CD4-positive, alpha-beta T cell (primary cell): ENCODE results near the gene PRKAG1. TPM values are rescaled to one million over a fixed set of nuclear protein-coding genes. Genes with fewer than 3 reads are reported as not detected.

Source experiments
- ATAC-seq: fragments of 200-7000 bp; cut with Tn5 transposase; one replicate; pipeline ENCODE4 v1.10.0; 2022; ENCODE audit warnings: mild to moderate bottlenecking; ENCODE audit not compliant: poor library complexity
- CTCF ChIA-PET: fragments of 350-600 bp; sonication (Branson Sonifier 250); formaldehyde crosslinking; loops from one replicate; lab custom pipeline; 2021; ENCODE audit warnings: antibody characterized with exemption, inconsistent platforms; lab: Charles Lee
- POLR2A ChIA-PET: fragments of 350-600 bp; sonication (Branson Sonifier 250); formaldehyde crosslinking; loops from one replicate; lab custom pipeline; 2021; ENCODE audit warnings: antibody characterized with exemption, inconsistent platforms; lab: Charles Lee
- DNase-seq, 14 experiments: peaks; one replicate each; pipeline ENCODE4 v3.0.0-alpha.2; 2013 to 2020; ENCODE audit warnings: mixed read lengths in 2 of 14
- H3K27ac ChIP-seq, 2 donors: one replicate each; pipeline versions ENCODE4 v1.5.1 to v1.7.0; 2013; ENCODE audit warnings: low read length in 2 of 2, low read depth in 1 of 2, mild to moderate bottlenecking in 1 of 2
- H3K27me3 ChIP-seq, 2 experiments: 1 replicate in 1 of 2; 2 replicates in 1 of 2; pipeline versions ENCODE4 v1.6.1 to v1.7.0; 2013; ENCODE audit warnings: low read length in 2 of 2, control low read depth in 1 of 2, mild to moderate bottlenecking in 1 of 2, moderate library complexity in 1 of 2; ENCODE audit not compliant: insufficient read depth in 2 of 2, control insufficient read depth in 1 of 2
- H3K36me3 ChIP-seq: one replicate; pipeline ENCODE4 v1.6.1; 2013; ENCODE audit warnings: low read length, control low read depth; ENCODE audit not compliant: insufficient read depth
- H3K4me1 ChIP-seq: one replicate; pipeline ENCODE4 v1.6.1; 2013; ENCODE audit warnings: low read length, control low read depth; ENCODE audit not compliant: insufficient read depth
- H3K4me3 ChIP-seq: one replicate; pipeline ENCODE4 v1.5.1; 2013; ENCODE audit warnings: mild to moderate bottlenecking, low read length, moderate library complexity
- H3K9me3 ChIP-seq, 2 experiments: 1 replicate in 1 of 2; 2 replicates in 1 of 2; pipeline versions ENCODE4 v1.6.1 to v1.7.0; 2013; ENCODE audit warnings: low read length in 2 of 2, mild to moderate bottlenecking in 2 of 2, control low read depth in 1 of 2, moderate library complexity in 1 of 2; ENCODE audit not compliant: control insufficient read depth in 1 of 2, insufficient read depth in 1 of 2
- H3K27ac Mint-ChIP-seq: one replicate; pipeline ENCODE4 v1.8.0; 2020; ENCODE audit warnings: mixed read lengths
- H3K27me3 Mint-ChIP-seq: one replicate; pipeline ENCODE4 v1.8.0; 2021; ENCODE audit warnings: mixed read lengths
- H3K36me3 Mint-ChIP-seq: one replicate; pipeline ENCODE4 v1.8.0; 2021; ENCODE audit warnings: low read depth, mixed read lengths
- H3K4me1 Mint-ChIP-seq: one replicate; pipeline ENCODE4 v1.8.0; 2021; ENCODE audit warnings: low read depth, mixed read lengths
- H3K4me3 Mint-ChIP-seq: one replicate; pipeline ENCODE4 v1.8.0; 2020; ENCODE audit warnings: mild to moderate bottlenecking, mixed read lengths
- H3K9me3 Mint-ChIP-seq: one replicate; pipeline ENCODE4 v1.8.0; 2020; ENCODE audit warnings: mixed read lengths
- intact Hi-C, 2 experiments: fragments of 100-400 bp; cut with DNase I in 1 of 2; cut with micrococcal nuclease in 1 of 2; formaldehyde crosslinking; loops; one replicate each; pipeline versions ENCODE4 v1.15.1 to v1.9.0; 2023 to 2025; cut with DNase I, micrococcal nuclease
- total RNA-seq, 174 experiments: library from RNA in 2 of 174; stranded (reverse) in 2 of 174; gene quantifications; one replicate each; pipeline ENCODE4 v1.2.3 and lab custom pipeline; 2021 to 2026
- TF ChIP-seq, protein P1 (sequence below): fragments of 200-600 bp; IDR thresholded peaks from one replicate; pipeline ENCODE4 v1.8.0; 2022; ENCODE audit warnings: antibody characterized with exemption, mild to moderate bottlenecking

Gene PRKAG1
- total RNA-seq, 2 experiments from 2014 or later: 34.6 to 38.2 TPM

DNA sequence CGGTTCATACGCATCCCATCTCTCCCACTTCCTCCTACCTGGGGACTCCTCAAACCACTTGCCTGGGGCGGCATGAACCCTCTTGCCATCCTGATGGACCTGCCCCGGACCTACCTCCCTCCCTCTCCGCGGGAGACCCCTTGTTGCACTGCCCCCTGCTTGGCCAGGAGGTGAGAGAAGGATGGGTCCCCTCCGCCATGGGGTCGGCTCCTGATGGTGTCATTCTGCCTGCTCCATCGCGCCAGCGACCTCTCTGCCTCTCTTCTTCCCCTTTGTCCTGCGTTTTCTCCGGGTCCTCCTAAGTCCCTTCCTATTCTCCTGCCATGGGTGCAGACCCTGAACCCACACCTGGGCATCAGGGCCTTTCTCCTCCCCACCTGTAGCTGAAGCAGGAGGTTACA, 36.8 kb downstream of the PRKAG1 start:
- Histone ChIP-seq H3K27ac (no peak overlapping the region), H3K27me3 (peaks cover 13 to 28% of the 10 kb centered on the region in 2 experiments), H3K4me1 (peaks cover 54% of the 10 kb centered on the region), H3K9me3 (peaks cover 0 to 3% of the 10 kb centered on the region in 2 experiments), H3K4me3 (peak overlapping the region; percentile 58), H3K36me3 (no peaks in the 10 kb centered on the region)
- Mint-ChIP-seq H3K4me3 (peak overlapping the region; percentile 93), H3K27ac (peak overlapping the region; percentile 82), H3K9me3 (no peaks in the 10 kb centered on the region), H3K27me3 (peaks cover 43% of the 10 kb centered on the region), H3K4me1 (peaks cover 53% of the 10 kb centered on the region), H3K36me3 (no peaks in the 10 kb centered on the region)
- intact Hi-C loops: loop anchor here in 1 of 2 experiments (2.0 kb wide), 1 partner anchor 25 kb away; the partner anchor contains the start of gene ARF3
- TF ChIP-seq, protein P1, sequence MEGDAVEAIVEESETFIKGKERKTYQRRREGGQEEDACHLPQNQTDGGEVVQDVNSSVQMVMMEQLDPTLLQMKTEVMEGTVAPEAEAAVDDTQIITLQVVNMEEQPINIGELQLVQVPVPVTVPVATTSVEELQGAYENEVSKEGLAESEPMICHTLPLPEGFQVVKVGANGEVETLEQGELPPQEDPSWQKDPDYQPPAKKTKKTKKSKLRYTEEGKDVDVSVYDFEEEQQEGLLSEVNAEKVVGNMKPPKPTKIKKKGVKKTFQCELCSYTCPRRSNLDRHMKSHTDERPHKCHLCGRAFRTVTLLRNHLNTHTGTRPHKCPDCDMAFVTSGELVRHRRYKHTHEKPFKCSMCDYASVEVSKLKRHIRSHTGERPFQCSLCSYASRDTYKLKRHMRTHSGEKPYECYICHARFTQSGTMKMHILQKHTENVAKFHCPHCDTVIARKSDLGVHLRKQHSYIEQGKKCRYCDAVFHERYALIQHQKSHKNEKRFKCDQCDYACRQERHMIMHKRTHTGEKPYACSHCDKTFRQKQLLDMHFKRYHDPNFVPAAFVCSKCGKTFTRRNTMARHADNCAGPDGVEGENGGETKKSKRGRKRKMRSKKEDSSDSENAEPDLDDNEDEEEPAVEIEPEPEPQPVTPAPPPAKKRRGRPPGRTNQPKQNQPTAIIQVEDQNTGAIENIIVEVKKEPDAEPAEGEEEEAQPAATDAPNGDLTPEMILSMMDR: no peak
- POLR2A ChIA-PET: interaction anchor here (1.0 to 5.4 kb wide), 8 partner anchors 11 to 162 kb away, joined by 4 to 38 read pairs (median 8); partner anchors contain the start of genes ARF3, DDN, DDX23 and FKBP11
- ATAC-seq: no peak
- CTCF ChIA-PET: interaction anchor here (1.2 to 5.2 kb wide), 5 partner anchors 11 to 110 kb away, joined by 3 to 35 read pairs (median 4); partner anchors contain the start of gene FKBP11
- DNase-seq: no peak

DNA sequence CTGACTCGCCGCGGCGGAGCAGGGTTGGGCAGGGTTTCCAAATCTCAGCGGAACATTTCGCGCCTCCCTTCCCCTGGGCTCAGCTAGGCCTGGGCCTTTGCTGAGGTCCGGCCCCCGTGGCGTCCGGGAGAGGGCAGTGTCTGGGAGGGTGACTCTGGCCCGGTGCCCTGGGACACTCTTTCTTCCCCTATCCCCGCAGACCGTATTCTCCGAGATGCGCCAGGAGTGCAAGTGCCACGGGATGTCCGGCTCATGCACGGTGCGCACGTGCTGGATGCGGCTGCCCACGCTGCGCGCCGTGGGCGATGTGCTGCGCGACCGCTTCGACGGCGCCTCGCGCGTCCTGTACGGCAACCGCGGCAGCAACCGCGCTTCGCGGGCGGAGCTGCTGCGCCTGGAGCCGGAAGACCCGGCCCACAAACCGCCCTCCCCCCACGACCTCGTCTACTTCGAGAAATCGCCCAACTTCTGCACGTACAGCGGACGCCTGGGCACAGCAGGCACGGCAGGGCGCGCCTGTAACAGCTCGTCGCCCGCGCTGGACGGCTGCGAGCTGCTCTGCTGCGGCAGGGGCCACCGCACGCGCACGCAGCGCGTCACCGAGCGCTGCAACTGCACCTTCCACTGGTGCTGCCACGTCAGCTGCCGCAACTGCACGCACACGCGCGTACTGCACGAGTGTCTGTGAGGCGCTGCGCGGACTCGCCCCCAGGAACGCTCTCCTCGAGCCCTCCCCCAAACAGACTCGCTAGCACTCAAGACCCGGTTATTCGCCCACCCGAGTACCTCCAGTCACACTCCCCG, 37.4 kb downstream of the PRKAG1 start:
- TF ChIP-seq, protein P1: no peak
- no peak overlapping the region for H3K27ac ChIP-seq
- Mint-ChIP-seq H3K27me3 (peaks cover 47% of the 10 kb centered on the region), H3K36me3 (no peaks in the 10 kb centered on the region), H3K4me3 (peak overlapping the region; percentile 93), H3K27ac (peak overlapping the region; percentile 82), H3K4me1 (peaks cover 54% of the 10 kb centered on the region), H3K9me3 (no peaks in the 10 kb centered on the region)
- POLR2A ChIA-PET: interaction anchor here (0.6 to 5.4 kb wide), 9 partner anchors 11 to 207 kb away, joined by 3 to 38 read pairs (median 5); partner anchors contain the start of genes ARF3, DDN, DDX23 and RHEBL1
- peaks cover 0 to 3% of the 10 kb centered on the region in 2 experiments for H3K9me3 ChIP-seq
- intact Hi-C loops: loop anchor here in 1 of 2 experiments (2.0 kb wide), 1 partner anchor 24 kb away; the partner anchor contains the start of gene ARF3
- peaks cover 54% of the 10 kb centered on the region for H3K4me1 ChIP-seq
- CTCF ChIA-PET: interaction anchor here (0.8 to 6.6 kb wide), 9 partner anchors 7 to 111 kb away, joined by 3 to 62 read pairs (median 4); partner anchors contain the start of gene FKBP11
- peaks cover 13 to 23% of the 10 kb centered on the region in 2 experiments for H3K27me3 ChIP-seq
- peak in 11 of 14 experiments; percentile 39 to 92 (median 63) for DNase-seq
- no peaks in the 10 kb centered on the region for H3K36me3 ChIP-seq
- peak; percentile 63 for ATAC-seq
- H3K4me3 ChIP-seq: peak overlapping the region; percentile 58

DNA sequence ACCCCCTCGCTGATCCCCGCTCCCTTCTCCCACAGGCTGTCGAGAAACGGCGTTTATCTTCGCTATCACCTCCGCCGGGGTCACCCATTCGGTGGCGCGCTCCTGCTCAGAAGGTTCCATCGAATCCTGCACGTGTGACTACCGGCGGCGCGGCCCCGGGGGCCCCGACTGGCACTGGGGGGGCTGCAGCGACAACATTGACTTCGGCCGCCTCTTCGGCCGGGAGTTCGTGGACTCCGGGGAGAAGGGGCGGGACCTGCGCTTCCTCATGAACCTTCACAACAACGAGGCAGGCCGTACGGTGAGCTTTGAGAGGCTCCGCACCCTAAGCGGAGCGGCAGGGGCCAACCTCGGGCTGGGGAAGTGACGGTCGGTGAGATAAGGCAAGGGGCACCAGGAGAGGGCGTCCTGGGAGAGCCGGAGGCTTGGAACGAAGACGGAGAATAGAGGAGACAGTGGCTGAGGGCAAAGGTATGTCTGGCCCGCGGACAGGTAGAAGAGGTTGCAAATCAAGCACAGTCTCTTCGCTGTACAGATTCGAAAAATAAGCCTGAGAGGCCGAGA, 38.1 kb downstream of the PRKAG1 start:
- Mint-ChIP-seq H3K4me3 (peak overlapping the region; percentile 93), H3K27ac (peak overlapping the region; percentile 82), H3K36me3 (no peaks in the 10 kb centered on the region), H3K27me3 (peaks cover 49% of the 10 kb centered on the region), H3K9me3 (no peaks in the 10 kb centered on the region), H3K4me1 (peaks cover 54% of the 10 kb centered on the region)
- peaks cover 54% of the 10 kb centered on the region for H3K4me1 ChIP-seq
- peak overlapping the region; percentile 58 for H3K4me3 ChIP-seq
- ATAC-seq (peak; percentile 13), DNase-seq (peak in 5 of 14 experiments; percentile 41 to 71 (median 52))
- peaks cover 0 to 3% of the 10 kb centered on the region in 2 experiments for H3K9me3 ChIP-seq
- TF ChIP-seq, protein P1: no peak
- H3K27ac ChIP-seq: peak overlapping the region in 1 of 2 donors; percentile 44
- H3K36me3 ChIP-seq: no peaks in the 10 kb centered on the region
- ChIA-PET POLR2A (interaction anchor here (0.6 to 5.4 kb wide), 10 partner anchors 8 to 208 kb away, joined by 3 to 38 read pairs (median 6); partner anchors contain the start of genes ARF3, DDN, DDX23 and FKBP11), CTCF (interaction anchor here (0.8 to 6.6 kb wide), 9 partner anchors 8 to 112 kb away, joined by 3 to 62 read pairs (median 4); partner anchors contain the start of genes ARF3 and FKBP11)
- peaks cover 13 to 23% of the 10 kb centered on the region in 2 experiments for H3K27me3 ChIP-seq
- intact Hi-C loops: loop anchor here in 1 of 2 experiments (2.0 kb wide), 1 partner anchor 24 kb away; the partner anchor contains the start of gene ARF3
